GM19452 (cell line): Measurements from ENCODE around the gene VASP.
A peak's percentile ranks its signal among the peaks of the same experiment; 100 is the strongest.

Experiments used
- ATAC-seq: cut with Tn5 transposase; IDR thresholded peaks from one replicate; pipeline ENCODE4 v1.9.1; 2021; ENCODE audit not compliant: unreplicated experiment

VASP gene

GRCh38 chr19:45506989-45507871, at the start of gene VASP:
Gene VASP, plus strand, starts transcription at chr19:45507479. Its CDS starts 293 bp downstream, at chr19:45507772.
- ATAC-seq: peak; percentile 50

GRCh38 chr19:45457776-45458175, 49.5 kb upstream of the VASP start:
- no peak for ATAC-seq

GRCh38 chr19:45460807-45461347, 46.4 kb upstream of the VASP start:
- ATAC-seq: no peak

- ATAC-seq: no peak
Measured at GRCh38 chr19:45462174-45462573, 45.1 kb upstream of the VASP start.

- no peak for ATAC-seq
Measured at GRCh38 chr19:45463241-45463640, 44.0 kb upstream of the VASP start.

GRCh38 chr19:45464274-45464673, 43.0 kb upstream of the VASP start:
- no peak for ATAC-seq

- no peak for ATAC-seq
Measured at GRCh38 chr19:45464852-45465441, 42.3 kb upstream of the VASP start.

GRCh38 chr19:45467115-45467455, 40.2 kb upstream of the VASP start:
- no peak for ATAC-seq

GRCh38 chr19:45467456-45468158, 39.7 kb upstream of the VASP start, which contains the start of gene FOSB:
Gene FOSB, plus strand, starts transcription at chr19:45467996. Its CDS starts 591 bp downstream, at chr19:45468587.
- peak; percentile 47 for ATAC-seq

GRCh38 chr19:45468159-45468651, 39.1 kb upstream of the VASP start:
- ATAC-seq: no peak

GRCh38 chr19:45468803-45469131, 38.5 kb upstream of the VASP start:
- peak; percentile 21 for ATAC-seq

- peak; percentile 63 for ATAC-seq
Measured at GRCh38 chr19:45469132-45469944, 37.9 kb upstream of the VASP start.

- ATAC-seq: no peak
Measured at GRCh38 chr19:45469945-45470761, 37.1 kb upstream of the VASP start.

- no peak for ATAC-seq
Measured at GRCh38 chr19:45470762-45471081, 36.6 kb upstream of the VASP start.

GRCh38 chr19:45471111-45471930, 36.0 kb upstream of the VASP start:
- no peak for ATAC-seq

- no peak for ATAC-seq
Measured at GRCh38 chr19:45471931-45472562, 35.2 kb upstream of the VASP start.

GRCh38 chr19:45472563-45473366, 34.5 kb upstream of the VASP start:
- no peak for ATAC-seq

GRCh38 chr19:45473367-45473681, 34.0 kb upstream of the VASP start:
- no peak for ATAC-seq
